Measurements from ENCODE around the gene PCGF2. TPM values are rescaled to one million over a fixed set of nuclear protein-coding genes. Genes with fewer than 3 reads are reported as not detected.

PCGF2 gene
- total and polyA plus RNA-seq, 9 of the 15 experiments (the other 6 are each of a cell fraction or from before 2014, with no cell fraction given), result 1.3 to 33.4 (median 7.0) TPM

DNA sequence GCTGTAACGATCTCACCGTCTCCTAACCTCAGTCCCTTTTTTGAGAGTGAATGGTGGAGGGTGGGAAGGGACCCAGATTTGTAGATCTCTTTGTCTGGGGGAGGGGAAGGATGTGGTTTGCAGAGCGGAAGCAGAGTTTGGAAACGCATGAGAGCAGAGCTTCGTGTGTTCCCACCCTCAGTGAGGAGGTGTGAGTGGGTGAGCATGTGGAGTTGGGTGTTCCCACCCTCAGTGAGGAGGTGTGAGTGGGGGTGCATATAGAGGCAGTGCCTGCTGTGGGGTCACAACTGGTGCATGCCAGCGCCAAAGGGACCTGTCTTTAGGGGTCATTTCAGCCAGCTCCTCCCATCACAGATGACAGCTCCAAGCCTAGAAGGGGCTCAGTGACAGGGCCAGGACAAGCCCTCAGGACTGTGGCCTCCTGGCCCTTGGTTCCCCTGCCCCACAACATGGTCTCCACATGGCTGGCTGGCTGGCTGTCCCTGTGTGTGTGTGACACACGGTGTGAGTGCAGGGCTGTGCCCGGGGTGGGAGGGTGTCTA is 19.8 kb downstream of the PCGF2 start (continued):
- TF ChIP-seq, protein P1, sequence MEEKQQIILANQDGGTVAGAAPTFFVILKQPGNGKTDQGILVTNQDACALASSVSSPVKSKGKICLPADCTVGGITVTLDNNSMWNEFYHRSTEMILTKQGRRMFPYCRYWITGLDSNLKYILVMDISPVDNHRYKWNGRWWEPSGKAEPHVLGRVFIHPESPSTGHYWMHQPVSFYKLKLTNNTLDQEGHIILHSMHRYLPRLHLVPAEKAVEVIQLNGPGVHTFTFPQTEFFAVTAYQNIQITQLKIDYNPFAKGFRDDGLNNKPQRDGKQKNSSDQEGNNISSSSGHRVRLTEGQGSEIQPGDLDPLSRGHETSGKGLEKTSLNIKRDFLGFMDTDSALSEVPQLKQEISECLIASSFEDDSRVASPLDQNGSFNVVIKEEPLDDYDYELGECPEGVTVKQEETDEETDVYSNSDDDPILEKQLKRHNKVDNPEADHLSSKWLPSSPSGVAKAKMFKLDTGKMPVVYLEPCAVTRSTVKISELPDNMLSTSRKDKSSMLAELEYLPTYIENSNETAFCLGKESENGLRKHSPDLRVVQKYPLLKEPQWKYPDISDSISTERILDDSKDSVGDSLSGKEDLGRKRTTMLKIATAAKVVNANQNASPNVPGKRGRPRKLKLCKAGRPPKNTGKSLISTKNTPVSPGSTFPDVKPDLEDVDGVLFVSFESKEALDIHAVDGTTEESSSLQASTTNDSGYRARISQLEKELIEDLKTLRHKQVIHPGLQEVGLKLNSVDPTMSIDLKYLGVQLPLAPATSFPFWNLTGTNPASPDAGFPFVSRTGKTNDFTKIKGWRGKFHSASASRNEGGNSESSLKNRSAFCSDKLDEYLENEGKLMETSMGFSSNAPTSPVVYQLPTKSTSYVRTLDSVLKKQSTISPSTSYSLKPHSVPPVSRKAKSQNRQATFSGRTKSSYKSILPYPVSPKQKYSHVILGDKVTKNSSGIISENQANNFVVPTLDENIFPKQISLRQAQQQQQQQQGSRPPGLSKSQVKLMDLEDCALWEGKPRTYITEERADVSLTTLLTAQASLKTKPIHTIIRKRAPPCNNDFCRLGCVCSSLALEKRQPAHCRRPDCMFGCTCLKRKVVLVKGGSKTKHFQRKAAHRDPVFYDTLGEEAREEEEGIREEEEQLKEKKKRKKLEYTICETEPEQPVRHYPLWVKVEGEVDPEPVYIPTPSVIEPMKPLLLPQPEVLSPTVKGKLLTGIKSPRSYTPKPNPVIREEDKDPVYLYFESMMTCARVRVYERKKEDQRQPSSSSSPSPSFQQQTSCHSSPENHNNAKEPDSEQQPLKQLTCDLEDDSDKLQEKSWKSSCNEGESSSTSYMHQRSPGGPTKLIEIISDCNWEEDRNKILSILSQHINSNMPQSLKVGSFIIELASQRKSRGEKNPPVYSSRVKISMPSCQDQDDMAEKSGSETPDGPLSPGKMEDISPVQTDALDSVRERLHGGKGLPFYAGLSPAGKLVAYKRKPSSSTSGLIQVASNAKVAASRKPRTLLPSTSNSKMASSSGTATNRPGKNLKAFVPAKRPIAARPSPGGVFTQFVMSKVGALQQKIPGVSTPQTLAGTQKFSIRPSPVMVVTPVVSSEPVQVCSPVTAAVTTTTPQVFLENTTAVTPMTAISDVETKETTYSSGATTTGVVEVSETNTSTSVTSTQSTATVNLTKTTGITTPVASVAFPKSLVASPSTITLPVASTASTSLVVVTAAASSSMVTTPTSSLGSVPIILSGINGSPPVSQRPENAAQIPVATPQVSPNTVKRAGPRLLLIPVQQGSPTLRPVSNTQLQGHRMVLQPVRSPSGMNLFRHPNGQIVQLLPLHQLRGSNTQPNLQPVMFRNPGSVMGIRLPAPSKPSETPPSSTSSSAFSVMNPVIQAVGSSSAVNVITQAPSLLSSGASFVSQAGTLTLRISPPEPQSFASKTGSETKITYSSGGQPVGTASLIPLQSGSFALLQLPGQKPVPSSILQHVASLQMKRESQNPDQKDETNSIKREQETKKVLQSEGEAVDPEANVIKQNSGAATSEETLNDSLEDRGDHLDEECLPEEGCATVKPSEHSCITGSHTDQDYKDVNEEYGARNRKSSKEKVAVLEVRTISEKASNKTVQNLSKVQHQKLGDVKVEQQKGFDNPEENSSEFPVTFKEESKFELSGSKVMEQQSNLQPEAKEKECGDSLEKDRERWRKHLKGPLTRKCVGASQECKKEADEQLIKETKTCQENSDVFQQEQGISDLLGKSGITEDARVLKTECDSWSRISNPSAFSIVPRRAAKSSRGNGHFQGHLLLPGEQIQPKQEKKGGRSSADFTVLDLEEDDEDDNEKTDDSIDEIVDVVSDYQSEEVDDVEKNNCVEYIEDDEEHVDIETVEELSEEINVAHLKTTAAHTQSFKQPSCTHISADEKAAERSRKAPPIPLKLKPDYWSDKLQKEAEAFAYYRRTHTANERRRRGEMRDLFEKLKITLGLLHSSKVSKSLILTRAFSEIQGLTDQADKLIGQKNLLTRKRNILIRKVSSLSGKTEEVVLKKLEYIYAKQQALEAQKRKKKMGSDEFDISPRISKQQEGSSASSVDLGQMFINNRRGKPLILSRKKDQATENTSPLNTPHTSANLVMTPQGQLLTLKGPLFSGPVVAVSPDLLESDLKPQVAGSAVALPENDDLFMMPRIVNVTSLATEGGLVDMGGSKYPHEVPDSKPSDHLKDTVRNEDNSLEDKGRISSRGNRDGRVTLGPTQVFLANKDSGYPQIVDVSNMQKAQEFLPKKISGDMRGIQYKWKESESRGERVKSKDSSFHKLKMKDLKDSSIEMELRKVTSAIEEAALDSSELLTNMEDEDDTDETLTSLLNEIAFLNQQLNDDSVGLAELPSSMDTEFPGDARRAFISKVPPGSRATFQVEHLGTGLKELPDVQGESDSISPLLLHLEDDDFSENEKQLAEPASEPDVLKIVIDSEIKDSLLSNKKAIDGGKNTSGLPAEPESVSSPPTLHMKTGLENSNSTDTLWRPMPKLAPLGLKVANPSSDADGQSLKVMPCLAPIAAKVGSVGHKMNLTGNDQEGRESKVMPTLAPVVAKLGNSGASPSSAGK (IDR thresholded peaks at IDR 0.05), result peak; percentile 96
- TF ChIP-seq ZNF408 (CRISPR knock-in tag; IDR thresholded peaks at IDR 0.05; ENCODE audit: low read depth) (no peak), EGR1 (conservative IDR thresholded peaks at IDR 0.05) (peak; percentile 85), GABPA (tag; conservative IDR thresholded peaks at IDR 0.05; ENCODE audit: low read depth) (peak; percentile 78), CXXC5 (CRISPR knock-in tag; IDR thresholded peaks at IDR 0.05) (peak; percentile 44), SPI1 (IDR thresholded peaks at IDR 0.05; ENCODE audit: borderline replicate concordance, low read depth, low read length) (0 out of 2 replicates have a peak, but pooled peaks have one; percentile 35), BHLHE40 (IDR thresholded peaks at IDR 0.05; ENCODE audit: low read length) (0 out of 2 replicates have a peak, but pooled peaks have one; percentile 5), ETV1 (tag; conservative IDR thresholded peaks at IDR 0.05; ENCODE audit: low read depth) (peak; percentile 84), ESRRA (IDR thresholded peaks at IDR 0.05; ENCODE audit: borderline replicate concordance, low read depth) (peak; percentile 50; the same call in 1 of the 2 replicates), CREM (IDR thresholded peaks at IDR 0.05; ENCODE audit: low read depth) (0 out of 2 replicates have a peak, but pooled peaks have one; percentile 30), MAZ (CRISPR knock-in tag; conservative IDR thresholded peaks at IDR 0.05 in 1 of 2, IDR thresholded peaks at IDR 0.05 in 1 of 2) (peak in 1 of 2 experiments; percentile 23; a peak in 1 of 4 replicates), ZNF589 (CRISPR knock-in tag; IDR thresholded peaks at IDR 0.05; ENCODE audit: low read depth) (0 out of 2 replicates have a peak, but pooled peaks have one; percentile 44), RNF2 (IDR thresholded peaks at IDR 0.05) (peak; percentile 87), E4F1 (CRISPR knock-in tag; IDR thresholded peaks at IDR 0.05; ENCODE audit: borderline replicate concordance) (peak; percentile 12; the same call in 1 of the 2 replicates)

Measured in K562 (cell line).